Testis (tissue), 2 donors: Measurements from ENCODE around the gene SVIL.

ENCODE experiments used
- CTCF ChIP-seq, 3 experiments: fragments of 450-650 bp in 2 of 3; fragments of 200-600 bp in 1 of 3; sonication (generic) in 1 of 3; IDR thresholded peaks; one replicate each; pipeline ENCODE4 v1.5.1; 2016 to 2019; ENCODE audit warnings: antibody characterized with exemption in 3 of 3, mild to moderate bottlenecking in 2 of 3, moderate library complexity in 1 of 3
- POLR2A ChIP-seq: fragments of 450-650 bp; IDR thresholded peaks from one replicate; pipeline ENCODE4 v1.6.1; 2017; ENCODE audit warnings: antibody characterized with exemption, mild to moderate bottlenecking, moderate library complexity

- TF ChIP-seq CTCF (IDR thresholded peaks at IDR 0.05) (no peak), POLR2A (no peak)
These were observed 22.9 kb downstream of the SVIL start for GRCh38 chr10:29611781-29612381.
